Keratinocyte (primary cell): ENCODE results near the gene C6orf52. TPM values are rescaled to one million over a fixed set of nuclear protein-coding genes. Genes with fewer than 3 reads are reported as not detected.
"Not testable (repeated sequence)": the region's sequence is repeated elsewhere in the genome, so short reads cannot be mapped to it uniquely, and the experiment has no call there.

Source experiments
- DNase-seq: peaks from one replicate; pipeline ENCODE4 v3.0.0-alpha.2; 2011; ENCODE audit warnings: low read depth, missing footprints, low spot score
- FAIRE-seq: peaks from 2 replicates; lab custom pipeline; 2011; peaks lifted over from hg19 to GRCh38; lab: Jason Lieb, UNC
- H2AFZ ChIP-seq: 2 replicates; pipeline ENCODE4 v1.6.0; 2012; ENCODE audit warnings: low read length, control low read depth, inconsistent platforms; ENCODE audit not compliant: control insufficient read depth
- H3K27ac ChIP-seq: 2 replicates; pipeline ENCODE4 v1.5.1; 2011; ENCODE audit warnings: low read length; ENCODE audit not compliant: control insufficient read depth, insufficient read depth
- H3K27me3 ChIP-seq: 3 replicates; pipeline ENCODE4 v1.6.0; 2011; ENCODE audit warnings: low read length; ENCODE audit not compliant: control insufficient read depth, insufficient read depth; ENCODE audit errors: extremely low read depth
- H3K36me3 ChIP-seq, 2 experiments: 2 replicates in 1 of 2; 3 replicates in 1 of 2; pipeline ENCODE4 v1.5.1; 2011; ENCODE audit warnings: low read length in 2 of 2, mild to moderate bottlenecking in 1 of 2; ENCODE audit not compliant: control insufficient read depth in 2 of 2, insufficient read depth in 2 of 2; ENCODE audit errors: extremely low read depth in 1 of 2
- H3K4me1 ChIP-seq: 3 replicates; pipeline ENCODE4 v1.5.1; 2011; ENCODE audit warnings: low read length; ENCODE audit not compliant: control insufficient read depth, insufficient read depth; ENCODE audit errors: extremely low read depth
- H3K4me2 ChIP-seq: 3 replicates; pipeline ENCODE4 v1.6.0; 2011; ENCODE audit warnings: low read depth, low read length; ENCODE audit not compliant: control insufficient read depth, insufficient read depth; ENCODE audit errors: extremely low read depth
- H3K4me3 ChIP-seq, 3 experiments: fragments of 200-600 bp in 1 of 3; sonication (generic) in 1 of 3; 2 replicates in 2 of 3; 3 replicates in 1 of 3; pipeline ENCODE4 v1.5.1; 2011 to 2016; ENCODE audit warnings: low read length in 3 of 3, mild to moderate bottlenecking in 3 of 3, control low read depth in 2 of 3, inconsistent platforms in 1 of 3, low read depth in 1 of 3, mixed read lengths in 1 of 3, mixed run types in 1 of 3, moderate library complexity in 1 of 3; ENCODE audit not compliant: control insufficient read depth in 2 of 3, insufficient read depth in 2 of 3; ENCODE audit errors: extremely low read depth in 1 of 3
- H3K79me2 ChIP-seq: 2 replicates; pipeline ENCODE4 v1.6.0; 2012; ENCODE audit warnings: low read length; ENCODE audit not compliant: control insufficient read depth, insufficient read depth
- H3K9ac ChIP-seq: 3 replicates; pipeline ENCODE4 v1.6.0; 2011; ENCODE audit warnings: low read length; ENCODE audit not compliant: control insufficient read depth, insufficient read depth; ENCODE audit errors: extremely low read depth
- H3K9me1 ChIP-seq: 3 replicates; pipeline ENCODE4 v1.6.0; 2011; ENCODE audit warnings: low read length; ENCODE audit not compliant: control insufficient read depth, insufficient read depth; ENCODE audit errors: extremely low read depth
- H3K9me3 ChIP-seq: 2 replicates; pipeline ENCODE4 v1.5.1; 2012; ENCODE audit warnings: low read depth, low read length; ENCODE audit not compliant: control insufficient read depth
- H4K20me1 ChIP-seq: 3 replicates; pipeline ENCODE4 v1.6.0; 2011; ENCODE audit warnings: low read length; ENCODE audit not compliant: control insufficient read depth, insufficient read depth; ENCODE audit errors: extremely low read depth
- CTCF ChIP-seq, 3 experiments: IDR thresholded peaks in 1 of 3; conservative IDR thresholded peaks in 1 of 3; optimal IDR thresholded peaks in 1 of 3; 2 replicates in 2 of 3; 3 replicates in 1 of 3; pipeline versions ENCODE3 to v1.5.1; 2011; ENCODE audit warnings: low read length in 3 of 3, mild to moderate bottlenecking in 3 of 3, moderate library complexity in 2 of 3, control low read depth in 1 of 3, inconsistent platforms in 1 of 3; ENCODE audit not compliant: insufficient read depth in 2 of 3; ENCODE audit errors: extremely low read depth in 1 of 3
- EZH2 ChIP-seq: IDR thresholded peaks from one replicate; pipeline ENCODE4 v1.6.1; 2012; ENCODE audit warnings: inconsistent platforms, mild to moderate bottlenecking, low read length, moderate library complexity
- dilution Hi-C: fragments of 300-500 bp; cut with MboI; formaldehyde crosslinking; loops from one replicate; pipeline ENCODE4 v1.7.0; 2020; ENCODE audit warnings: low sequenced_read_pairs; ENCODE audit not compliant: extremely low pct_ligation_motif_present
- polyA plus RNA-seq, 5 experiments: library from polyadenylated mRNA; depleted of rRNA in 3 of 5; stranded (reverse) in 3 of 5; stranded (forward) in 1 of 5; unstranded in 1 of 5; fragments of >200 nt; gene quantifications; 1 replicate in 1 of 5; 2 replicates in 3 of 5; 3 replicates in 1 of 5; pipeline versions ENCODE4 v1.2.1 to v1.2.3, GENCODE V29; 2011 to 2012; ENCODE audit warnings: missing spikeins in 2 of 5, low read depth in 1 of 5, low replicate concordance in 1 of 5

The C6orf52 gene
- polyA plus RNA-seq, 1 donor (not counting 4 experiments of a cell fraction or from before 2014, with no cell fraction given) = not detected

- H3K79me2 ChIP-seq = no peaks in the 10 kb centered on the region
- H3K4me3 ChIP-seq = no peak overlapping the region
- FAIRE-seq (no peak), DNase-seq (no peak)
- dilution Hi-C loops = no loop called here
- H3K36me3 ChIP-seq = no peaks in the 10 kb centered on the region
- H3K4me1 ChIP-seq = no peaks in the 10 kb centered on the region
- H3K4me2 ChIP-seq = no peak overlapping the region
- no peak overlapping the region for H2AFZ ChIP-seq
- no peak for TF ChIP-seq EZH2
- no peak for TF ChIP-seq CTCF (optimal IDR thresholded peaks at IDR 0.05 in 1 of 3, IDR thresholded peaks at IDR 0.05 in 1 of 3, conservative IDR thresholded peaks at IDR 0.05 in 1 of 3; ENCODE audit: extremely low read depth in 1 of 3, insufficient read depth in 2 of 3, low read length in 3 of 3)
- H3K27ac ChIP-seq = no peak overlapping the region
- no peaks in the 10 kb centered on the region for H4K20me1 ChIP-seq
- peaks cover 9% of the 10 kb centered on the region for H3K27me3 ChIP-seq
- no peak overlapping the region for H3K9ac ChIP-seq
- no peaks in the 10 kb centered on the region for H3K9me1 ChIP-seq
- no peaks in the 10 kb centered on the region for H3K9me3 ChIP-seq
Observed at GRCh38 chr6:10668126-10668917, 26.1 kb downstream of the C6orf52 start.

- dilution Hi-C loops, H2AFZ ChIP-seq, DNase-seq, H3K9ac ChIP-seq, H3K36me3 ChIP-seq, H3K4me2 ChIP-seq, H3K4me3 ChIP-seq, H3K79me2 ChIP-seq, H4K20me1 ChIP-seq, H3K9me1 ChIP-seq, H3K9me3 ChIP-seq, H3K27ac ChIP-seq, FAIRE-seq, H3K4me1 ChIP-seq, H3K27me3 ChIP-seq: not testable (repeated sequence)
Observed at GRCh38 chr6:10665595-10665994, 28.8 kb downstream of the C6orf52 start.
